Measurements from ENCODE around the gene CHST7. TPM values are rescaled to one million over a fixed set of nuclear protein-coding genes. Genes with fewer than 3 reads are reported as not detected.

Gene CHST7
- total and polyA plus RNA-seq, 2 of the 13 experiments (the other 11 are each of a cell fraction or from before 2014, with no cell fraction given): 2.4 to 5.2 TPM

- 0 out of 2 replicates have a peak, but pooled peaks have one; percentile 42 for TF ChIP-seq FOXC1 (CRISPR knock-in tag; IDR thresholded peaks at IDR 0.05; ENCODE audit: borderline replicate concordance)
- peak; percentile 79 for TF ChIP-seq DRAP1 (CRISPR knock-in tag; IDR thresholded peaks at IDR 0.05)
- TF ChIP-seq ATRX (CRISPR knock-in tag; IDR thresholded peaks at IDR 0.05; ENCODE audit: borderline replicate concordance): no peak
- 0 out of 2 replicates have a peak, but pooled peaks have one; percentile 46 for TF ChIP-seq ZNF280D (CRISPR knock-in tag; IDR thresholded peaks at IDR 0.05)
- TF ChIP-seq SMARCC2 (IDR thresholded peaks at IDR 0.05): no peak
- TF ChIP-seq EZH2 (conservative IDR thresholded peaks at IDR 0.05; ENCODE audit: low read depth, low read length): no peak
- peak; percentile 70; the same call in 1 of the 2 replicates for TF ChIP-seq ZMAT3 (CRISPR knock-in tag; conservative IDR thresholded peaks at IDR 0.05)
- peak; percentile 59; the same call in 1 of the 2 replicates for TF ChIP-seq KDM5A (IDR thresholded peaks at IDR 0.05; ENCODE audit: borderline replicate concordance, low read length)
- TF ChIP-seq SOX6 (IDR thresholded peaks at IDR 0.05): no peak
- peak; percentile 53 for TF ChIP-seq SOX6 (CRISPR knock-in tag; IDR thresholded peaks at IDR 0.05)
- TF ChIP-seq KDM2A (CRISPR knock-in tag; IDR thresholded peaks at IDR 0.05; ENCODE audit: borderline replicate concordance, low read depth): peak; percentile 46; the same call in 1 of the 2 replicates
- TF ChIP-seq NR2C2 (CRISPR knock-in tag; IDR thresholded peaks at IDR 0.05; ENCODE audit: borderline replicate concordance): peak; percentile 94
- TF ChIP-seq THAP9 (CRISPR knock-in tag; IDR thresholded peaks at IDR 0.05; ENCODE audit: borderline replicate concordance): peak; percentile 37; the same call in 1 of the 2 replicates
- TF ChIP-seq HNRNPK (IDR thresholded peaks at IDR 0.05; ENCODE audit: low read depth, low read length, poor library complexity, severe bottlenecking): peak; percentile 18
- 0 out of 2 replicates have a peak, but pooled peaks have one; percentile 27 for TF ChIP-seq ZNF709 (CRISPR knock-in tag; IDR thresholded peaks at IDR 0.05)
- TF ChIP-seq STAG1 (CRISPR knock-in tag; IDR thresholded peaks at IDR 0.05): peak; percentile 39
- TF ChIP-seq POGK (CRISPR knock-in tag; conservative IDR thresholded peaks at IDR 0.05): peak; percentile 55; the same call in 1 of the 2 replicates
- 0 out of 2 replicates have a peak, but pooled peaks have one; percentile 56 for TF ChIP-seq KMT2A (CRISPR knock-in tag; IDR thresholded peaks at IDR 0.05)
- no peak for TF ChIP-seq POLR2AphosphoS2 (IDR thresholded peaks at IDR 0.05; ENCODE audit: low read depth, low read length)
- 0 out of 2 replicates have a peak, but pooled peaks have one; percentile 35 for TF ChIP-seq HOXA9 (CRISPR knock-in tag; IDR thresholded peaks at IDR 0.05; ENCODE audit: borderline replicate concordance)
These were observed 28.2 kb upstream of the CHST7 start, which contains the start of gene ZNF674 (continued) for GRCh38 chrX:46545111-46546005.

All from HepG2 (cell line).